Measurements from ENCODE around the gene EDIL3. TPM values are rescaled to one million over a fixed set of nuclear protein-coding genes. Genes with fewer than 3 reads are reported as not detected.
"Not testable (repeated sequence)": the region's sequence is repeated elsewhere in the genome, so short reads cannot be mapped to it uniquely, and the experiment has no call there.

The EDIL3 gene
- polyA plus RNA-seq, 4 donors = 51.8 to 74.9 (median 61.5) TPM

GRCh38 chr5:84213861-84214260, 170.8 kb downstream of the EDIL3 start:
- no peak for DNase-seq (ENCODE audit: low read depth in 4 of 4, low spot score in 3 of 4)

DNA sequence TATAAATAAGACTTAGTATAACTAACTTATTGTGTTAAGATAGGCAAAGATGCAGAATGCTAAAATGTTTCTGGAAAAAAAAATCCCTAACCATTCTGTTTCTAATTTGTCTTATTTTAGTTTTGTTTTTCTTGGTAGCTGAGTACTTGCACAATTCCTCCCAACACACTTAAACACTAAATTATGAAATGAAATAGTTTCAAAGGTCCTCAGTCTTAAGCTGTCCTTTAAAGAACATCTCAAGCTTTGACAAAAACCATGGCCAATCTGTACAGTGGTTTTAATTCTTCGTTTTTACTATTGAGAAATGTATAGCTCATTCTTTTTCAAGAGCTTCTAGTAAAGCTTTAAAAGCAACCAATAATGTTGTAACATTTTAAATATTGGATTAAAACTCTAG, 171.5 kb downstream of the EDIL3 start:
- DNase-seq (ENCODE audit: low read depth in 4 of 4, low spot score in 3 of 4) = no peak

- no peak for DNase-seq (ENCODE audit: low read depth in 4 of 4, low spot score in 3 of 4)
Observed at GRCh38 chr5:84204772-84205171, 179.9 kb downstream of the EDIL3 start.

GRCh38 chr5:84202136-84202535, 182.5 kb downstream of the EDIL3 start:
- no peak for DNase-seq (ENCODE audit: low read depth in 4 of 4, low spot score in 3 of 4)

GRCh38 chr5:84197538-84197937, 187.1 kb downstream of the EDIL3 start:
- DNase-seq (ENCODE audit: low read depth in 4 of 4, low spot score in 3 of 4) = no peak

DNA sequence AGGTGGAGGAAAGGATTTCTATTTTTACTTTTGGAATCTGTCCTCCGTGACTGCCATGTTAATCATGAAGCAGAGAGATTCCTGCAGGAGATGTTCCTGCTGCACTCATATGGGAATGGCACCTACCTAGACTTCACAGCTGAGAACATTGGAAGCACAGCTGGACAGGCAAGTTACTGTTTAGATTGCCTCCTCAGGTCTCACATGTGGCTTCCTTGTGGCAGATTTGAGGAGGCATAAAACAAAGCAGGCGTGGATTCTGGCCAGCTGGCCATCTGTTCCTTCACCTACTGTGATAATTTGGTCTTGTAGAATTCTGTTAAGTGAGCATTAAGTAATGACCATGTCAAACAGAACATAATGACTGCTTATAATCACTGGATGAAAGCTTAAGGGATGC, 193.4 kb downstream of the EDIL3 start:
- no peak for DNase-seq (ENCODE audit: low read depth in 4 of 4, low spot score in 3 of 4)

- DNase-seq (ENCODE audit: low read depth in 4 of 4, low spot score in 3 of 4) = no peak
Observed at GRCh38 chr5:84184857-84185256, 199.8 kb downstream of the EDIL3 start.

- no peak for DNase-seq (ENCODE audit: low read depth in 4 of 4, low spot score in 3 of 4)
Observed at GRCh38 chr5:84181093-84181492, 203.6 kb downstream of the EDIL3 start.

- DNase-seq (ENCODE audit: low read depth in 4 of 4, low spot score in 3 of 4) = no peak
Observed at GRCh38 chr5:84168841-84169240, 215.8 kb downstream of the EDIL3 start.

- DNase-seq (ENCODE audit: low read depth in 4 of 4, low spot score in 3 of 4) = no peak
Observed at GRCh38 chr5:84163671-84164070, 221.0 kb downstream of the EDIL3 start.

DNA sequence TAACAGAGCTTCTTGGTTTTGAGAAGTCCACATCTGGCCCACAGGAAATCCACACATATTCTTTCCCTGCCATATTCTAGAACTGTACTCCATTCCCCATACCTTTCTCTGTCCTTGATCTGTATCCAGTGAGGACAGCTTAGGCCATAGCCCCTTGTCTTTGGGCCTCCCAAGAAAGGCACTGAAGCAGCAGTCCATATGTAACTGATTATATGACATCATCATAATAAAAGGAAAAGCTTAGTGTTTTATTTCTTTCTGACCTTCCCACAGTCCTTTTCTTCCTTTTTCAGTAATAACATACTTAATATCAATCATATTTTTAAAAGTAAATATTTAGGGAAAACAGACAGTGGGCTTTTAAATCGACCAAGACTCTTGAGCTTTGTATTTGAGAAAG, 222.0 kb downstream of the EDIL3 start:
- no peak for DNase-seq (ENCODE audit: low read depth in 4 of 4, low spot score in 3 of 4)

DNA sequence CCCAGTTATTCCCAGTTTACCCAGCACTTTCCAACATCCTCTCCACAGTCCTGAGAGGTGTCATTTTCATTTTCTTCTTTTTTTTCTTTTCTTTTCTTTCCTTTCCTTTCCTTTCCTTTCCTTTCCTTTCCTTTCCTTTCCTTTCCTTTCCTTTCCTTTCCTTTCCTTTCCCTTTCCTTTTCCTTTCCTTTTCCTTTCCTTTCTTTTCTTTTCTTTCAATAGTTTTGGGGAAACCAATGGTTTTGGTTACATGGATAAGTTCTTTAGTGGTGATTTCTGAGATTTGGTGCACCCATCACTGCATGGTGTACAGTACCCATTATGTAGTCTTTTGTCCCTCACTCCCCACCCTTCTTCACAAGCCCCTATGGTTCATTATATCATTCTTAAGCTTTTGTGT, 224.0 kb downstream of the EDIL3 start:
- DNase-seq (ENCODE audit: low read depth in 4 of 4, low spot score in 3 of 4) = not testable (repeated sequence)

GRCh38 chr5:84149094-84149493, 235.6 kb downstream of the EDIL3 start:
- no peak for DNase-seq (ENCODE audit: low read depth in 4 of 4, low spot score in 3 of 4)

GRCh38 chr5:84148651-84149050, 236.0 kb downstream of the EDIL3 start:
- DNase-seq (ENCODE audit: low read depth in 4 of 4, low spot score in 3 of 4) = no peak

DNA sequence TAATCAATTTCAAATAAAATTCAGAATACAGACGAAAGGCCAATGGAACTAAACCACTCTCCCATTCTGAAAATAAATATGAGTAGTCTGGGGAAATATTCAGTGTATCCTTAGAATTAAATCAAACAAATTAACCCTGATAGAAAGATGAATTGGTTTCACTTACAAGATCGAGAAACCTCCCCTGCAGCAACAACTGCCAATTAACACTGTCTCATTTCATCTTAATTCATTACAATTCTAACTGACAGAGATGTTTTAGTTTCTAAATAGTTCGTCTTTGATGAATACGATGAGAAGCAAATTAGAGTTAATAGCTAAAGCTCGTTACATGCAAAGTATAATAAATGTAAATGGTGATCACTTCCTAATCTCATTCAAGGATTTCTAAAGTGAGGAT, 247.1 kb downstream of the EDIL3 start:
- no peak for DNase-seq (ENCODE audit: low read depth in 4 of 4, low spot score in 3 of 4)

DNA sequence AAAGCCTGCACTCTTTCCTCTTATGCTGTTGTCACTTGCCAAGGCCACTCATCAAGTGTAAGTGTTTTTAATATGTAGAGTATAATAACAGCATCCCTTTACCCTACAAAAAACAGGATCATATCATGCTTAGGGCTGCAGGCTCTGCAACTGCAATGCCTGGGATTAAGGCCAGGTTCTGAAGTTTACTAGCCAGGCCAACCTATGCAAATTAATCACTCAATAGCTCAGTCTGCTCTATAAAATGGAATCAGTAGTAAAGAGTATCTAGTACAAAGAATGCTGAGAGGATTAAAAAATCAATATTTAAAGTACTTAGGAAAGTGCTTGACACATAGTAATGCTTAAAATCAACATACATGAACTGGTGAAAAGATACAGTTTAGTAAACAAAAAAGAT, 253.3 kb downstream of the EDIL3 start:
- no peak for DNase-seq (ENCODE audit: low read depth in 4 of 4, low spot score in 3 of 4)

- DNase-seq (ENCODE audit: low read depth in 4 of 4, low spot score in 3 of 4) = no peak
Observed at GRCh38 chr5:84130006-84130580, 254.6 kb downstream of the EDIL3 start.

DNA sequence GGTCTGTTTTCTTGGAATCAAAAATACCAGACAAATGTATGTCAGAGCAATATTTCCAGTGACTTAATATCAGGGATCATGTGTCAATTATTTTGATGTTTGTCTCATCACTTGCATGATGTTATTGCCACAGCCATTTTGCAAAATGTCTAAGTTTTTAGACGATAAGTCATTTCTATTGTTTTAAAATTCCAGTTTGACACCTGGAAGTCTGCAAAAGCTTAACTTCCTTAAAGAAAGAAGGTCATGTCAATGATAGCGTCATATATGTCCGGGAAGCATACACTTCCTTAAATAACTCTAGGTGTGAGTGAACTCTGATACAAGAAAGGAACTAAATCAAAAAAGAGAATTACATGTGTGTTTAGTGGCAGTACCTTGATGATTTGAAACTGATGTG, 259.5 kb downstream of the EDIL3 start:
- DNase-seq (ENCODE audit: low read depth in 4 of 4, low spot score in 3 of 4) = no peak

DNA sequence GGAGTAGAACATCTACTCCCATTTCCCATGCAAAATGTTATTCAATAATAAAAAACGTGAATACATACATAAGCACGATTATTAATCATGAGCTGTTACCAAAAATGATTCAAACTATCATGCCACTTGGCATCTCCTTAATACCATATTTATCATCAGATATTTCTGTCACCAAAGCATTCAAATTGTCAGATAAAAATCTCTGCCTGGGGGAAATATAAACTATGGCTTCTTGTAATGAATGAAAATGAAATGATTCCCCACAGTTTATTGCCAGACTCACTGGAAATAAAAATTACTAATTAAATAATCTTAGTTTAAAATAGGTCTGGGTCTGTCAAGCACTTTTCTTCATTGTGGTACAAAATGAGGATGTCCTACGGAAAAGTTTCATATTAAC, 265.4 kb downstream of the EDIL3 start:
- DNase-seq (ENCODE audit: low read depth in 4 of 4, low spot score in 3 of 4) = no peak

GRCh38 chr5:84118551-84118950, 266.1 kb downstream of the EDIL3 start:
- no peak for DNase-seq (ENCODE audit: low read depth in 4 of 4, low spot score in 3 of 4)

DNA sequence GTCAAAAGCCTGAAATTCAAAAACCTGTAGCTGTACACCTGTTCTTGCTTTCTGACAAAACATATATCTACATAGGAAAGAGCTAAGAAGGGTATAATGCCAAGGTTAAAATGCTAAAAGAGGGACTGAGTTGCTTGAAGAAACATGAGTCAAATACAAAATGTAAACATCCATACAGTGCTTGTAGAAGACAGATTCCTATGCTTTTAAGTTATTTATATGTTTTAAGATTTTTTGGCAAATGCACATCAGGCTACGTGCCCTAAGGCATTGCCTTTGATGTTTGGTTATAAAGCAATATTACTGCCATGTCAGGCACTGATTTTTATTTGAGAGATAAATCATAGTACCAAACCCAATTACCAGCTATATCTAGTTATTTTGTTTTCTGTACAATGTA, 269.0 kb downstream of the EDIL3 start:
- DNase-seq (ENCODE audit: low read depth in 4 of 4, low spot score in 3 of 4) = no peak

DNA sequence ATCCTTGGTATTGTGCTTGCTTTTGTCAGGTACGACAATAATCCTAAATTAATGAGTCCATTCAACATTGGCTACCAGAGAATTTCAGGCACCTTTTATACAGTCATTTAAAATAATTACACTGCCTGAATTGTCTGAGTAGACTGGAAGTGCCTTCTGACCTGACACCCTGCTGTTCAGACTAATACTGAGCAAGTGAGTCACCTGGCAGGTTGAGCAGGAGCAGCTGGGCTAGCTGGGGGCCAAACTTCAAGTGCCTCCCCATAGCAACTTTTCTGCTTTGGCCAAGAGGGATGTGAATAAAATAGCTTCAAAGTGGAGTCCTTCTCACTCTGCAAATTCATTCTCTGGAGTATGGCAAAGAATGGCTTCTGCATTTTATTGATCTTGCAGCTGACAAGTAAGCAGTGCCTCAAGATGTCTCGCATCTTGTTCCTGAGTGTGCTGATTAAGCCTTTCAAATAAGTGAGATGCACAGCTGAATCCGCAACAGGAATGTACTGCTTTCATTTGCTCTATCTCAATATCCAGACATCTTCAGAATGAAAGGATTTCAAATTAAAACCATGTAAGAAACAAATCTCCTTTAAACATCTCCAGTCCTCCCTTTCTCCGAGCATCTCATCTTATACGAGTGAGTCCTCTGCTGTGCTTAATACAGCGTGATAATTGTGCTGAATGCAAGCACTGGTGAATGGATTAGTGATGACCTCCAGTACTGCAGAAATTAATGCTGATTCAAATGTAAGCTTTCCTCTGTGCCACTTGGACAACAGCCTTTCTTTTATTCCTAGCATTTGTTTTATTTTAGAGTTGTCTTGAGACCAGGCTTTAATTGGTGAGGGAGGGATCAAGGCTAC, 271.2 kb downstream of the EDIL3 start:
- DNase-seq (ENCODE audit: low read depth in 4 of 4, low spot score in 3 of 4) = no peak

Data from right renal pelvis (tissue), 4 donors.